ENCODE measurements around the gene PDE6C. TPM values are rescaled to one million over a fixed set of nuclear protein-coding genes. Genes with fewer than 3 reads are reported as not detected.
"Not testable (repeated sequence)": the region's sequence is repeated elsewhere in the genome, so short reads cannot be mapped to it uniquely, and the experiment has no call there.

Gene PDE6C
- polyA plus RNA-seq, 1 donor from 2014 or later = not detected

DNA sequence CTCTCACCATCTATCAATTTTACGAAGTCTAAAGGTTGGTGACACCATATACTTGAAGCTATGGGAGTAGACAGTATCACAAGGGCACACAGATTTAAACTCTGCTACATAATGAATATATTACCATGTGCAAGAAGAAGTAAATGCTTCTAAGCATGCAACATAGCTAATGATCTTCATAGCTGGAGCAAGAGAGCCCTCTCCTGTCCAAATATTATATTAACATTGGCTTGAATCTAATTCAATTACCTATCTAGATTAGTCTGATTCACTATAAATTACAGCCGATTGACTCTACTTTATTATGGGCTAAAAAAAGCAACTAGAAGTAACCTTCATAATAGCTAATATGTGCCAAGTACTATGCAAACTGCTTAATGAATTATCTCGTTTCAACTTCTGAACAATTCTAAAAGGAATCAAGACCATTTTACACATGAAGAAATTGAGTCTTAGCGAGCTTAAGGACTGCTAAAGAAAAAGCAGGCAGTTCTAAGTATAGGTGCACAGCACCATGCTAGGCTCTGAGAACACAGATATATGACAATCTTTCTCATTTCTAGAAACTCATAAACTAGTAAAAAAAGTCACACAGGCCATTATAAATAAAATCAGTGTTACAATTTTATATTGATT is 68.2 kb downstream of the PDE6C start:
- Mint-ChIP-seq H3K27ac (no peak overlapping the region), H3K27me3 (no peaks in the 10 kb centered on the region), H3K4me3 (no peak overlapping the region), H3K4me1 (no peaks in the 10 kb centered on the region), H3K36me3 (peaks cover 1% of the 10 kb centered on the region), H3K9me3 (no peaks in the 10 kb centered on the region)

DNA sequence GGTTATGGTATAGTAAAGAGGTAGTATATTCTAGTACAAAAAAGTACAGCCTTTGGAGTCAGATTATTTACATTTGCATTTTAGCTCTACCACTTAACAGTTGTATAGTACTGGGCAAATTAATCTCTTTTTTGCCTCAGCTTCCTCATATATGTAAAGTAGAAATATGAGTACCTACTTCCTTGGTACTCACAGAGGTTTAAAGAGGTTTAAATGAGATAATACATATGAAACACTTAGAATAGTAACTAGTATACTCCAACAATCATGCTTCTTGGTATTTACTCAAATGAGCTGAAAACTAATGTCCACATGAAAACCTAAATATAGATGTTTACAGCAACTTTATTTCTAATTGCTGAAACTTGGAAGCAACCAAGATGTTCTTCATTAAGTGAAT is 75.4 kb downstream of the PDE6C start:
- H3K27ac Mint-ChIP-seq = no peak overlapping the region
- no peaks in the 10 kb centered on the region for H3K9me3 Mint-ChIP-seq
- no peaks in the 10 kb centered on the region for H3K27me3 Mint-ChIP-seq
- peaks cover 4% of the 10 kb centered on the region for H3K36me3 Mint-ChIP-seq
- no peaks in the 10 kb centered on the region for H3K4me1 Mint-ChIP-seq
- no peak overlapping the region for H3K4me3 Mint-ChIP-seq

DNA sequence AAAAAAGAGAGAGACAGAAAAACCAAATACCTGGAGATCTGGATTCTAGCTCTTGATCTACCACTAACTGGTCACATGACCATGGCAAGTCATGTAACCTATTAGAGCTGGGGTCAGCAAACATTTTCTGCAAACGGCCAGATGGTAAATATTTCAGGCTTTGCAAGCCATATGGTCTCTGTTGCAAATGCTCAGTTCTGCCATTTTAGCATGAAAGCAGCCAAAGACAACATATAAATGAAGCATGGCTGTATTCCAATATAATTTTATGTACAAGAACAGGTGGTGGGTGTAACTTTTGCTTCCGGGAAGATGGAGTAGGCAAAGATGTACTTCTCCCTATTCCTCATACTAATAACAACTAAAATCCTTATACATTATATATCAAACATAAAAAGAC is 83.4 kb downstream of the PDE6C start:
- Mint-ChIP-seq H3K27ac (no peak overlapping the region), H3K4me3 (no peak overlapping the region), H3K27me3 (no peaks in the 10 kb centered on the region), H3K36me3 (peaks cover 4% of the 10 kb centered on the region), H3K4me1 (peaks cover 4 to 11% (median 5%) of the 10 kb centered on the region in 3 donors), H3K9me3 (no peaks in the 10 kb centered on the region)

DNA sequence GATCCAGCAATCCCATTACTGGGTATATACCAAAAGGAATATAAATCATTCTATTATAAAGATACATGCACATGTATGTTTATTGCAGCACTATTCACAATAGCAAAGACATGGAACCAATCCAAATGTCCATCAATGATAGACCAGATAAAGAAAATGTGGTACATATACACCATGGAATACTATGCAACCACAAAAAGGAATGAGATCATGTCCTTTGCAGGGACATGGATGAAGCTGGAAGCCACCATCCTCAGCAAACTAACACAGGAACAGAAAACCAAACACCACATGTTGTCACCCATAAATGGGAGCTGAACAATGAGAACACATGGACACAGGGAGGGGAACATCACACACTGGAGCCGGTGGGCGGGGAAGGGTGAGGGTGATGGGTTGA is 84.2 kb downstream of the PDE6C start:
- H3K4me3 Mint-ChIP-seq = not testable (repeated sequence)

DNA sequence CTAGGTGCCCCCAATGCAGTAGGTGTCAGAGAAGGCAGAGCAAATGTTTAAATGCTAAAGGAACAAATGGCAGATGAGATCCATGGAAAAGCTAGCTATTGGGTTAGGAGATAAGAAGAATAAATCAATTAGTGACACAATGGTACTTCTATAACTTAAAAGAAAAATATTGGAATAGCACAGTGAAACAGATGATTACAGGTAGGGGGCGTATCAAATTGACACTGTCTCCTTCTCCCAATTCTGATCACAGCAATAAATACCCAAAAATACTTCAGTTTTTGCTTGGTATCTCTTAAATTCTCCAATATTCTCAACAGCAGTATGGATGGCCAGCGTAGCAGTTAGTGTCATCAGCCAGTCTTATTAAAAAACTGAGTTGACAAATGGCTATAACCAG is 84.9 kb downstream of the PDE6C start:
- no peaks in the 10 kb centered on the region for H3K9me3 Mint-ChIP-seq
- peaks cover 4 to 11% (median 5%) of the 10 kb centered on the region in 3 donors for H3K4me1 Mint-ChIP-seq
- H3K4me3 Mint-ChIP-seq = no peak overlapping the region
- no peaks in the 10 kb centered on the region for H3K27me3 Mint-ChIP-seq
- peaks cover 4% of the 10 kb centered on the region for H3K36me3 Mint-ChIP-seq
- peak overlapping the region in 1 of 3 donors; percentile 59 for H3K27ac Mint-ChIP-seq

More for the DNA sequence above, 84.2 kb downstream of the PDE6C start:
- H3K36me3 Mint-ChIP-seq, H3K27ac Mint-ChIP-seq, H3K9me3 Mint-ChIP-seq, H3K27me3 Mint-ChIP-seq: not testable (repeated sequence)
- H3K4me1 Mint-ChIP-seq = peaks cover 4 to 11% (median 5%) of the 10 kb centered on the region in 3 donors

DNA sequence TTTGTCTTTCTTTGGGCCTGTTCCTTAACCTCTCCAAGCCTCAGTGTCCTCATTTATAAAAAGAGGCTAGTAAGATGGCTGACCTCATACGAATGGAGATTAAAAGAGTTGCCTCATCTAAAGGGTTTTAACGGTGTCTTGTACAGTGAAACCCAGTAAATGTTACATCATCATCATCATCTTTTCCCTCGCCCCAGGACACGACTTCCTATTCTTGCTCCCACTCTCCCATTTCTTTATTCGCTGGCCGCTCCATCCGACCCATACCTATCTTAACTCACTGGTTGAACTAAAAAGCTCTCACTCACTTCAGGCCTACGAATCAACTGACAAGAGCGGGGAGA is 89.5 kb downstream of the PDE6C start:
- Mint-ChIP-seq H3K36me3 (peaks cover 4% of the 10 kb centered on the region), H3K27me3 (no peaks in the 10 kb centered on the region), H3K4me1 (peaks cover 4 to 12% (median 4%) of the 10 kb centered on the region in 3 donors), H3K27ac (no peak overlapping the region), H3K9me3 (peaks cover 0 to 1% (median 0%) of the 10 kb centered on the region in 3 donors), H3K4me3 (no peak overlapping the region)

DNA sequence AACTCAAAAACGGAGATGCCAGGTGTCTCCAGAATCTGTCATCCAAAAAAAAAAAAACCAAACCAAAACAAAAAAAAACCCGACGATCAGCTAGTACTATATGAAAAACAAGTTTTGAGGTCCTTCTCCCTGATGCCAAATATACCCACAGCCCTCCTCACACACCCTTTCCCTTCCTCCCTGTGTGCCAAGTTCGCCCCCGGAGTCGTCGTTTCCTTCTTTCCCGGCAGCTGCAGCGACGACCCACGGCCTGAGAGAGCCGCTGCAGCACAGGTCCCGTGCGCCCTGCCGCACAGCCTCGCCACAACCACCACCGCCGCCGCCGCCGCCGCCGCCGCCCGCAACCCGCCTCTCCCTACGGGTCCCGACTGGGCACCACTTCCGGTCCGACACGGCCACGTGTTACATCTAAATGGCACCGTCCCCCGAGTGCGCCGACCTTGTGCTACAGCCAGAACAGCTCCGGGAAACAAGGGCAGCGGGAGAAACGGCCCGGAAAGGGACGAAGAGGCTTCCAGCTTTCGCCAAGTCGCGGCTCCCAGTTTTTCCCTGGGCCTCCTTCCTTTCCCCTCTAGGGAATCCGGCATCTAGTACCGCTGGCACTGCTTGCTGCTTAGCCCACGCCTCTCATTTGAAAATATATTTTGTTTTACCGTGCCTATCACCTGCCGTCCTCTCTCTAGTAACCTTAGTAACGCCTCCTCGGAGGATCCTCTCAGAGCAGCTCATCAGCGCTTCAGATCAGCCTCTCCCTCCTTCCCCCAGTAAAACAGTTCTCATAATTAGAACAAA is 90.1 kb downstream of the PDE6C start, which contains the start of gene FRA10AC1:
TSS of gene FRA10AC1 (minus strand) at position 383 of the 792 bp plus-strand sequence. CDS start 2,486 bp downstream, outside the sequence.
- Mint-ChIP-seq H3K36me3 (no peaks in the 10 kb centered on the region), H3K4me1 (peaks cover 2 to 10% (median 4%) of the 10 kb centered on the region in 3 donors), H3K4me3 (no peak within 1 kb of the TSS), H3K27ac (no peak within 1 kb of the TSS), H3K9me3 (peaks cover 0 to 2% (median 0%) of the 10 kb centered on the region in 3 donors), H3K27me3 (no peaks in the 10 kb centered on the region)

DNA sequence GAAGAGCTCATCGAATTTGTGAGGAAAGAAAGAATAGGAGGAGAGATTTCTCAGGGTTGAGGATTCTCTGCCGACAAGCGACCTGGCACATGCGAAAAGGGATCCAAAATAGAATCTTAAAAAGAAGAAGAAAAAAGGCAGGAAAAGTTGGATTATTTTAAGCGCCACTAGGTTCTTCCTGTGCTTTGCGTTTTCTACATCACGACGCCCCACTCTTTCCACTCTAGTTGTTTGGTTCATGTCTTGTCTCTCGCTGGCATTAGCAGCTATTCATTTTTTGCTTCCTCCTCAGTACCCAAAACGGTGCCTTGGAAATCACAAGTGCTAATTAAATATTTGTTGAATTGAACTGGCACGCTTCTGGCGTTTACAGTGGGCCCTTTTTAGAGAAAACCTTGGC is 90.7 kb downstream of the PDE6C start:
- Mint-ChIP-seq H3K27ac (no peak overlapping the region), H3K4me3 (no peak overlapping the region), H3K27me3 (no peaks in the 10 kb centered on the region), H3K9me3 (peaks cover 0 to 2% (median 0%) of the 10 kb centered on the region in 3 donors), H3K36me3 (no peaks in the 10 kb centered on the region), H3K4me1 (peaks cover 2 to 10% (median 4%) of the 10 kb centered on the region in 3 donors)

DNA sequence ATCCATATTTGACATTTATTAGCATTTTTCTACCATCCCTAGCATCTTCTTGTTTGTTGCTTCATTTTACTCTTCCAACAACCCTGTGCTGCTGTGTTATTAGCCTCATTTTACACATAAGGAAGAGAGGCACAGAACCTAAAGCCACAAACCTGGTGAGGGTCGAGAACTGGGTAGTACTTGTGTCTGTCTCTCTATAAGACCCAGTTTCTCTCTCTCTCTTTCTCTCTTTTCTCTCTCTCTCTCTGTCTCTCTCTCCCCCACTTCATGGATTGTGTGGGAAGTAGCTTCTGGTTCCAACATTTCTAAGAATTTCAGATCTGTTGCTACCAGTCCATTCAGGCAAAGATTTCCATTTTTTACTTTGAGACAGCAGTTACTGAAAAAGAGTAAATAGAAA is 91.5 kb downstream of the PDE6C start:
- Mint-ChIP-seq H3K27ac (peak overlapping the region in 1 of 3 donors; percentile 88), H3K4me3 (peak overlapping the region in 2 of 4 donors; percentile 52 to 65), H3K27me3 (no peaks in the 10 kb centered on the region), H3K36me3 (no peaks in the 10 kb centered on the region), H3K4me1 (peaks cover 2 to 10% (median 4%) of the 10 kb centered on the region in 3 donors), H3K9me3 (peaks cover 0 to 2% (median 0%) of the 10 kb centered on the region in 3 donors)

DNA sequence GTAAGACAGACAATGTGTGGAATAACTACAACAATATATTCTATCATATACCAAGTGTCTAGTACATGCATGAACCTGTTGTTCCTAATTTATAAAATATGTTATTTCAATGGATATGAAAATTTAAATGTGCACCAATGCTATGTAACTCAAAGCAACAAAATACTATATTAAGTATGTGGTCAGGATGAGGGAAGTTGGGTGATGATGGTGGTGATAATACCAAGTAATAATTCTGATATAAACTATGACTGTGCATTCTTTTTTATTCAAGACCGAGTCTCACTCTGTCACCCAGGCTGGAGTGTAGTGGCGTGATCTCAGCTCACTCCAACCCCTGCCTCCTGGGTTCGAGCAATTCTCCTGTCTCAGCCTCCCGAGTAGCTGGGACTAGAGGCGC is 92.1 kb downstream of the PDE6C start:
- Mint-ChIP-seq H3K9me3 (peaks cover 0 to 2% (median 0%) of the 10 kb centered on the region in 3 donors), H3K27ac (no peak overlapping the region), H3K4me3 (no peak overlapping the region)

DNA sequence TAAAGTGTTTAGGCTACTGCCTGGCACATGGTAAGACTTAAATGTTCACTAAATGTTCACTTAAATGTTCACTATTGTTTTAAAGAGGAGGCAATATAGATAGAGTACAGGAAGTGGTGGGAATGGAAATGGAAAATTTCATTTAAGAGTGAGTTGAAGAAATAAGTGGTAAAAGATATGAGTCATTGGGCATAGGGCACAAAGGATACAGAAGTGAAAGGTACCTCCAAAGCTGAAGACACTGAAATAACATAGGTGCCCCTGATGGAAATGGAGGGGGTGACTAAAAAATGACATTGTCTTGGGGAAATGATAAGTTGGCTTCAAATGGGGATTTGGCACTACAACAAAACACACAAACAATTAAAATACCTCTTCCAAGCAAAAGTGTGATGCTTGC is 95.3 kb downstream of the PDE6C start:
- Mint-ChIP-seq H3K36me3 (no peaks in the 10 kb centered on the region), H3K4me1 (peaks cover 2 to 4% (median 4%) of the 10 kb centered on the region in 3 donors), H3K4me3 (no peak overlapping the region), H3K9me3 (peaks cover 0 to 2% (median 0%) of the 10 kb centered on the region in 3 donors), H3K27me3 (peaks cover 1% of the 10 kb centered on the region), H3K27ac (no peak overlapping the region)

More for the DNA sequence above, 92.1 kb downstream of the PDE6C start:
- no peaks in the 10 kb centered on the region for H3K27me3 Mint-ChIP-seq
- peaks cover 2 to 8% (median 4%) of the 10 kb centered on the region in 3 donors for H3K4me1 Mint-ChIP-seq
- no peaks in the 10 kb centered on the region for H3K36me3 Mint-ChIP-seq

DNA sequence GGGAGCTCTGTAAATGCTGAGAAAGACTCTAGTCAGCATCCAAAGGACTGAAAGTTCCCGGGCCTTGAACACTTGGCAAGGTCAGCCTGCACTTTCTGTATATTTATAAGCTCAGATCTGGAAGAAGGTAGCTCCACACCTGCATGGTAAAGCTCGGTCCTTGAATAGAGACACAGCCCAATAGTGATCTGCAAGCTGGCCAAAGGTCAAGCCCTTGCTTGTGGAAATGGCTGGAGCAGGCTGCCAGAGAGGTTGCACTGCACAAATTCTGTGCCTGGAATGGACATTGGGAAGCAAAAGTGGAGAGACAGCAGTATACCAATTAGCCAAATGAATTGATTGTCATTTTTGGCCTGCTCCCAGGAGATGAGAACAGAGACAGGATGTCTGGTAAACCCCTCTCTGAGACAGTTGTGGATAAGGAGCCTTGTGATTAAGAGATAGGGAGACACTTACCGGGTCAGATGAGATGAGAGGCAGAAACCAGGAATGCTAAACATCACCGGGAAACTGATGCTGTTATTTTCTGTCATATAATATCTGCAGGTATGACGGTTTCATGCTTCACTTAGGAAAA is 98.1 kb downstream of the PDE6C start:
- peaks cover 1% of the 10 kb centered on the region for H3K27me3 Mint-ChIP-seq
- no peaks in the 10 kb centered on the region for H3K36me3 Mint-ChIP-seq
- peaks cover 0 to 2% (median 0%) of the 10 kb centered on the region in 3 donors for H3K9me3 Mint-ChIP-seq
- no peak overlapping the region for H3K27ac Mint-ChIP-seq
- no peak overlapping the region for H3K4me3 Mint-ChIP-seq
- H3K4me1 Mint-ChIP-seq = peaks cover 0 to 4% (median 0%) of the 10 kb centered on the region in 3 donors

DNA sequence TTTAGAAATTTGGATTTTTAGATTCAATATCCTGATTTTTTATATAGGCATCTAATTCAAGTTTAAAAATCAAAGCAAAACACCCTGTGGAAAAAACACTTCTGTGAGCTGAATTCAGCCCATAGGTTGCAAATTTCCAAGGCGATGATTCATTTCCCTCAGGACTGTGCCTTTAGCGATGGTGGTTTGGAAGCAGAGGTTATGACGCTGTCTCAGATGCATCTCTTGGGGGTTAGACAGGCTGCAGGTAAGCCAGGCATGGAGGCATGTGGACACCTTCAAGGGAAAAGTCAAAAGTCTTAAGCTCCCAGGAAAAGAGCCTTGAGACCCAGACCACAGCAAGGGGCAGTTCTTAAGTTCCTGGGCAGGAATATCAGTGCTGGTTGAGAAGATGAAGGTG is 99.6 kb downstream of the PDE6C start:
- peaks cover 1% of the 10 kb centered on the region for H3K27me3 Mint-ChIP-seq
- H3K4me3 Mint-ChIP-seq = no peak overlapping the region
- H3K9me3 Mint-ChIP-seq = peaks cover 0 to under 1% (median 0%) of the 10 kb centered on the region in 3 donors
- no peaks in the 10 kb centered on the region for H3K36me3 Mint-ChIP-seq
- H3K27ac Mint-ChIP-seq = no peak overlapping the region
- H3K4me1 Mint-ChIP-seq = peaks cover 0 to 6% (median 0%) of the 10 kb centered on the region in 3 donors

DNA sequence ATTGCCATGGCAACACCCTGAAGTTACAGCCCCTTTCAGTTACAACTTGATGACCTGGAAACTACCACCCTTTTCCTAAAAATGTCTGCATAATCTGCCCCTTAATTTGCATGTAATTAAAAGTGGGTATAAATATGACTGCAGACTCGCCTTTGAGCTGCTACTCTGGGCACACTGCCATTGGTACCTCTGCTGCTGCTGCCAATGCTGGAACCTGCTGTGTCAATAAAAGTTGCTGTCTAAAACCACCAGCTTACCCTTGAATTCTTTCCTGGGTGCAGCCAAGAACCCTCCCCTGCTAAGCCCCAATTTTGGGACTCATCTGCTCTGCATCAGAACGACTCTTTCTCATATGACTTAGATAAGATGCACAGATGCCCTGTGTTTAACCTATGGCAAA is 100.3 kb downstream of the PDE6C start:
- Mint-ChIP-seq H3K4me3 (no peak overlapping the region), H3K36me3 (no peaks in the 10 kb centered on the region), H3K27me3 (peaks cover 4% of the 10 kb centered on the region), H3K9me3 (no peaks in the 10 kb centered on the region), H3K27ac (no peak overlapping the region), H3K4me1 (peaks cover 0 to 6% (median 0%) of the 10 kb centered on the region in 3 donors)

DNA sequence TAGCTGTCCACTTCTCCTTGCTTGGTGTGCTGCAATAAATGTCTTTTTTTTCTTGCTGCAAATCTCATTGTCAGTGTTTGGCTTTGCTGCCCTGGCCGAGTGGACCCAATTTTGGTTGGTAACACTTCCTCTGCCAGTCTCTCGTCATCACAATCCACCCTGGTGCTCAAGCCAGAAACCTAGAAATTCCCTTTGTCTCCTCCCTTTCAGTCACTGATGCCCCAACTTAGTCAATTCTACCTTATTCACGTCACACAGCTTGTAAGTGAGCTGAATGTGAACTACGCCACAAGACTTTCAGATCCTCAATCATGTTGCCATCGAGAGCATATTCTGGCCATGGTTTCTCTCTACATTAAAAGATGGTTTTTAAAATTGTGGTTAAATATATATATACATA is 103.0 kb downstream of the PDE6C start:
- Mint-ChIP-seq H3K4me1 (peaks cover 3 to 8% (median 8%) of the 10 kb centered on the region in 3 donors), H3K4me3 (peak overlapping the region in 1 of 4 donors; percentile 4), H3K9me3 (no peaks in the 10 kb centered on the region), H3K36me3 (no peaks in the 10 kb centered on the region), H3K27me3 (peaks cover 5% of the 10 kb centered on the region), H3K27ac (no peak overlapping the region)

Measured in IgD-negative memory B cell (primary cell).